Endothelial cell of umbilical vein (primary cell): Measurements from ENCODE around the gene TBX21.
"Not testable (repeated sequence)": the region's sequence is repeated elsewhere in the genome, so short reads cannot be mapped to it uniquely, and the experiment has no call there.

Experiments used
- MYC ChIP-seq: IDR thresholded peaks from one replicate; pipeline ENCODE4 v1.6.1; 2011; ENCODE audit warnings: mild to moderate bottlenecking, low read depth, low read length
- POLR2AphosphoS5 ChIP-seq: IDR thresholded peaks from 2 replicates; pipeline ENCODE4 v1.6.1; 2012; ENCODE audit warnings: low read depth, mild to moderate bottlenecking, control low read depth, low read length, moderate library complexity; ENCODE audit not compliant: insufficient read depth
- TF ChIP-seq, protein P1 (sequence below), 2 donors: IDR thresholded peaks; 1 replicate in 1 of 2; 2 replicates in 1 of 2; pipeline ENCODE4 v1.5.1; 2011; ENCODE audit warnings: low read length in 2 of 2, mild to moderate bottlenecking in 2 of 2, moderate library complexity in 2 of 2, control low read depth in 1 of 2, inconsistent platforms in 1 of 2, low read depth in 1 of 2; ENCODE audit not compliant: insufficient read depth in 1 of 2; ENCODE audit errors: extremely low read depth in 1 of 2

DNA sequence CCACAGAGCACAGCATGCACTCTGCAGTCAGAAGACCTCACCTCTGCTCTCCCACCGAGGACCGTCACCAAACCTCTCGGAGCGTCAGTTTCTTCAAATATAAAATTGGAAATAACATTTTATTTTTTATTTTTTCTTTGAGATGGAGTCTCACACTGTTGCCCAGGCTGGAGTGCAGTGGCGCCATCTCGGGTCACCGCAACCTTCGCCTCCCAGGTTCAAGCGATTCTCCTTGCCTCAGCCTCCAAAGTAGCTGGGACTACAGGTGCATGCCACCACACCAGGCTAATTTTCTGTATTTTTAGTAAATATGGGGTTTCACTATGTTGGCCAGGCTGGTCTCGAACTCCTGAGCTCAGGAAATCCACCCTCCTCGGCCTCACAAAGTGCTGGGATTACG, 6.9 kb downstream of the TBX21 start:
- TF ChIP-seq, protein P1, sequence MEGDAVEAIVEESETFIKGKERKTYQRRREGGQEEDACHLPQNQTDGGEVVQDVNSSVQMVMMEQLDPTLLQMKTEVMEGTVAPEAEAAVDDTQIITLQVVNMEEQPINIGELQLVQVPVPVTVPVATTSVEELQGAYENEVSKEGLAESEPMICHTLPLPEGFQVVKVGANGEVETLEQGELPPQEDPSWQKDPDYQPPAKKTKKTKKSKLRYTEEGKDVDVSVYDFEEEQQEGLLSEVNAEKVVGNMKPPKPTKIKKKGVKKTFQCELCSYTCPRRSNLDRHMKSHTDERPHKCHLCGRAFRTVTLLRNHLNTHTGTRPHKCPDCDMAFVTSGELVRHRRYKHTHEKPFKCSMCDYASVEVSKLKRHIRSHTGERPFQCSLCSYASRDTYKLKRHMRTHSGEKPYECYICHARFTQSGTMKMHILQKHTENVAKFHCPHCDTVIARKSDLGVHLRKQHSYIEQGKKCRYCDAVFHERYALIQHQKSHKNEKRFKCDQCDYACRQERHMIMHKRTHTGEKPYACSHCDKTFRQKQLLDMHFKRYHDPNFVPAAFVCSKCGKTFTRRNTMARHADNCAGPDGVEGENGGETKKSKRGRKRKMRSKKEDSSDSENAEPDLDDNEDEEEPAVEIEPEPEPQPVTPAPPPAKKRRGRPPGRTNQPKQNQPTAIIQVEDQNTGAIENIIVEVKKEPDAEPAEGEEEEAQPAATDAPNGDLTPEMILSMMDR (IDR thresholded peaks at IDR 0.05; ENCODE audit: extremely low read depth in 1 of 2, insufficient read depth in 1 of 2, low read depth in 1 of 2, low read length in 2 of 2) = not testable (repeated sequence)
- not testable (repeated sequence) for TF ChIP-seq POLR2AphosphoS5, MYC
